Stimulated activated CD4-positive, alpha-beta T cell treated with anti-CD3 and anti-CD28 coated beads, Interleukin-12 subunit alpha, Interleukin-12 subunit beta, amount 100 ng/mL, for 4 hours (primary cell): ENCODE results near the gene GNG7.
"Not testable (repeated sequence)": the region's sequence is repeated elsewhere in the genome, so short reads cannot be mapped to it uniquely, and the experiment has no call there.

Experiments used
- DNase-seq: peaks from one replicate; pipeline ENCODE4 v3.0.0-alpha.2; 2020

Gene GNG7

GRCh38 chr19:2726160-2726855, 23.8 kb upstream of the GNG7 start:
- DNase-seq, result no peak

DNA sequence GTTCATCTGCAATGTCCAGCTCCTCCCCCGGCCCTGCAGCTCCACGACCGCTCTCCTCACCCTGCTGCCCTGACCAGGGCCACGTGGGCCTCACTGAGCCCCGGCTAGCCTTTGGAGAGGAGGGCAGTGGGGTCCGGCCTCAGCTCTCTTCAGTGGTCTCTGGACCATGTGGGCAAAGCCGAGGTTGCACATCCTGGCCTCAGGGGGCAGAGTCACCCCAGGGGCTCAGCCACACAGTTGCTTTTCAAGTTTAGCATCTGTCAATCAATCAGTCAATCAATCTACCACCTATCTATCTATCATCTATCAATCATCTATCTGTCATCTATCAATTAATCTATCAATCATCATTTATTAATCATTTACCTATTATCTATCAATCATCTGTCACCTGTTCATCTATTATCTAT, 21.7 kb upstream of the GNG7 start:
- no peak for DNase-seq

DNA sequence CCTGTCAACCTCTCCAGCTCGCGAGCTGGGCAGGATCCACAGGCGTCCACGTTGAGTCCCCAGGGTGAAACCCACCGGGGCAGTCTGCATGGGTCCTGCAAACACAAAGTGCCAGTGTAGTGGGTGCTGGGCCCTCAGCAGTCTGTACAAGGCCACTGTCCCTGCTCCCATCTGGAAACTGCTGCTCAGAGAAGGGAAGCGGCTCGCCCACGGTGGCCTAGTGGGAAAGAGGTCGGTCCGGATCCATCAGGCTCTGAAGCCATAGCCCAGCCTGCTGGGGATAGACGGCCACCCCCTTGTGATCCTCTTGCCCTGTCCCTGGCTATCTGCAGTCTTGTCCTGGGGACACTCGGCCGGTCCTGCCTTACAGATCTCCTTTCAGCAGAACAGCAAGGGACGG, 21.3 kb upstream of the GNG7 start:
- DNase-seq, result no peak

DNA sequence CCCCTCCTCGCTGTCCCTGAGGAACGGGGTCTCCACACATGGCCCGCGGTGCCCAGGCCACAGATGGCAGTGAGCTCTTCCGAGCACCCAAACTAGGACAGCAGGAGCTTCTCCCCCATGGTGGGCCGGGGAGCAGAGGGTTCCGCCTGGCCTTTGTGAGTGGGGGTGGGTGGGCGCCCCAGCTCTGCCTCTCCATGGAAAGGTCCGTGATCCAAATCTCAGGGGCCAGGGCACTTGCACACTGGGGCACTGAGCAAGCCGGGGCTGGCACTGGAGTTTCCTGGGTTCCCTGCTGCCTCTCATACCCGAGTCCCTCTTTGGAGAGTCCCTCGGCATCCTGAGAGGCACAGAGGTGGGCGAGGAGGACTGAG, 20.8 kb upstream of the GNG7 start:
- no peak for DNase-seq

DNA sequence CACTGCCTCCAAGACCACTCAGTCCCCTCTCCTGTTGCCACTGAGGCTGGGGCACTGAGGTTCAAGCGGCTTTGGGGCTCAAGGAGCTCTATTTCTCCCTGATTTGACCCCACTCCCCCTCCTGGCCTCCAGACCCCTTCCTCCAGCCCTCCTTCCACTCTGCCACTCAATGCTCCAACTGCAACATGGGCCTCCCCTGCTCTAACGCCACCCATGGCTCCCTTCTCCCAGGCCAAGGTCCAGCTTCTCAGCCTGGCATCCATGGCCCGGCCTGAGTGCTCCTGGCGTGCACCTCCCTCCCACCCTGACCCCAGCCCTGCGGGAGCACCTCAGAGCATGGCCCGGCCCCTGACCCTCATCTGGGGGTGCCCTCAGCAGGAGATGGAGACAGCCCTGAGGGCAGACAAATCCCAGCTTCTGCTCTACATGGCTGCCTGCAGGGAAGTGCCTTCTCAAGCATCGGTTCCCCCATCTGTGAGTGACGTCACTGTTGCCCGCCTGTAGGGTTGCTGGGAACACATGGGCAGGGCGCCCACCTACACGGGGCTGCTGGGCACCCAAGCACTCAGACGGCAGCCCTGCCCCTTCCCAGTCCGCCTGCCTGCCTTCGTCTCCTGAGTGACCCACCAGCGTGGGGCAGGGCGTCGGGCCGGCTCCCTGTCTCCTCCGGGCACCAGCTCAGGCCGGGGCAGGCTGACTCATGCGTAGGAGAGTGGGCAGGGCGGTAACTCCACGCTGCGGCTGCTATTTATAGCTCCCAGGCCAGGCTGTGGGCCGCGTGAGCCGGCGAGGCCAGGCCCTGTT, 20.2 kb upstream of the GNG7 start:
- DNase-seq, result no peak

DNA sequence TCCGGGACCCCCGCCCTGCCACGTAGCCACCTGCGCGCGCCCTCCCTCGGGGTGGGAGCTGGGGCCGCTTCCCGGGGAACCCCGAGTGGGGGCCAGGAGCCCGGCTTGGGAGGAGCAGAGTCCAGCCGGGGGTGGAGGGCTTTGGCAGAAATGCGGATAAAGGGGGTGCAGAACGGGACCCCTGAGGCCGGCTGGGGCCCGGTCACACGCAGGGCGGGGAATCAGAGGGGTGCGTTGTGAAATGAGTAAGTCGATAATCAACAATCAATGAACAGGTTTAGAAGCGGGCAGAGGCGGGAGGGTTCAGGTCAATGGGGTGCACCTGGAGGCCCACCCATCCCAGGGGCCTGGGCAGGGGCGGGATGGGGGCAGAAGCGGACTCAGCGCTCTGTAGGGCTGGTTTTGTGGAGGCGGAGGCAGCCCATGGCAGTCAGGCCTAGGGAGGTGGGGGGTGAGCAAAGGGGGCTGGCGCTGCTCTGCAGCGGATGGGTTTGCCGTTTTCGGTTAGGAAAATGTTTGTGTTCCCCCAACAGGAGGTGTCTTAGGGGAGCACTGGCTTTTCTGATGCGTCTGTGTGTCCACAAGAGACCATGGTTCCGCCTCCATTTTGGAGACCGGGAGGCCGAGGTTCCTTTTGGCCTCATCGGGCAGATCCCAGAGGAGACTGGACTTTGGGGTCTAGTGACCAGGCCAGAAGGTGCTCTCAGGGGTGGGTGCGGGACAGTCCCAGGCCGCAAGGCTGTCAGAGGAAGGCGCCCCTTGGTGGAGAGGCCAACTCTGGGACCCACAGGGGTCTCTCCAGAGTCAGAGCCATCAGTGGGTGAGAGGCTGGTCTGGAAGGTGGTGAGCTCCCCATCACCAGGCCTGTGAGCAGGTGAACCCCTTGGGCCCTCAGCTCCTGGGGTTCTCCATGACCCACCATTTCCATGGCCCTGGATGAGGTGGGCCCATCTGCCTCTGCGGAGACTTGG, 19.4 kb upstream of the GNG7 start:
- no peak for DNase-seq

DNA sequence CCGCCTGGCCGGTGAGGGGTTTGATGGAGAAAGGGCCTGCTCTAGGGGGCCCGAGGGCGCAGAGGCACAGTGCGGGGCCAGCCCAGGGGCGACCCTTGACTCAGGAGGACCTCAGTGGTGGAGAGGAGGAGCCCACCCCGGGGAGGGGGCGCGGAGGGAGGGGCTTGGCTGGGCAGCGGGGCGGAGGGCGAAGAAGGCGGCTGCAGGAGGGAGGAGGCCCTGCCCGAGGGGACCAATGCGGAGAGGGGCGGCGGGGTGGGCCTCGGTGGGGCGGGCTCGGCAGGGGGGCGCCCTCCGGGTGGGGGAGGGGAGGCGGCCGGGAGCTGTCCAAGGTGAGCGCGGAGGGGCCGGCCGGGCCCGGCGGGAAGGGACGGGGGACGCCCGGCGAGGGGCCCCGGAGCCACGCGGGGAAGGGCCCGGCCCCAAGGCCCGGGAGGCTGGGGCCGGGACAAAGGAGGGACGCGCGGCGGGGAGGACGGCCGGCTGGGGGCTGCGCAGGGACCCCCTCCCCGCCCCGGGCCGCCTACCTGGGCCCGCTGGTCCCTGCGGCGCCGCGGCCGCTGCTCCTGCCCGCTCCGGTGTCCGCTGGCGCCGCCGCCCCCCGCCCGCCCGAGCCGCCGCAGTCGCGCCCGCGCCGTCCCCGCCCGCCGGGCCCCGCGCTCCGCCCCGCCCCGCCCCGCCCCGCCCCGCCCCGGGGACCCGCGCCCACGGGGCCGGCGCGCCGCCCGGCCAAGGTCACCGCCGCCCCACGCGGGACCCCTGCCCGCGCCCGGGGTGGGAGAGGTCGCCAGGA, 18.5 kb upstream of the GNG7 start, which contains the start of gene DIRAS1:
DIRAS1 (minus strand) TSS at position 596 of the 793 bp plus-strand sequence. CDS start 3,566 bp downstream, outside the sequence.
- no peak for DNase-seq

- no peak for DNase-seq
These were observed 17.7 kb upstream of the GNG7 start for GRCh38 chr19:2719920-2720776.

- no peak for DNase-seq
These were observed 16.8 kb upstream of the GNG7 start for GRCh38 chr19:2719232-2719735.

GRCh38 chr19:2717638-2718541, 15.4 kb upstream of the GNG7 start:
- no peak for DNase-seq

GRCh38 chr19:2716722-2717637, 14.5 kb upstream of the GNG7 start:
- no peak for DNase-seq

DNA sequence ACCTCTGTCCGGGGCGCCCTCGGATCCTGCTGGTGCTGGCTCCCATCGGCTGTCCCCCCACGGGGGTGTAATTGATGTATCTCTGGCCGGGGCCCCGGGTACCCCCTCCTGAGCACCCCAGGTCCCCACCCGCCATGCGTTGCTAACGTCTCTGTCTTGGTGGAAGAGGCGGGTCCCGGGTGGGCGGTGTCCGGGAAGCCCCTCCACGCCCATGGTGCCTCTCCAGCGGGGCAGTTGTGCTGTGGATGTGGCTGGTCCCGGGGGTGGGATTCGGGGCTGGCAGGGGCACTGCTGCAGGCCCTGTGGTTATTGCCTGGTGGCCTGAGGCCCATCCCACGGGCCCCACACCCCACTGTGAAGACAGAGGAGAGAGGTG, 13.8 kb upstream of the GNG7 start:
- DNase-seq, result no peak

- DNase-seq, result no peak
These were observed 13.2 kb upstream of the GNG7 start for GRCh38 chr19:2715470-2716274.

- DNase-seq, result no peak
These were observed 12.2 kb upstream of the GNG7 start for GRCh38 chr19:2714531-2715269.

- DNase-seq, result not testable (repeated sequence)
These were observed 11.6 kb upstream of the GNG7 start for GRCh38 chr19:2714102-2714501.

DNA sequence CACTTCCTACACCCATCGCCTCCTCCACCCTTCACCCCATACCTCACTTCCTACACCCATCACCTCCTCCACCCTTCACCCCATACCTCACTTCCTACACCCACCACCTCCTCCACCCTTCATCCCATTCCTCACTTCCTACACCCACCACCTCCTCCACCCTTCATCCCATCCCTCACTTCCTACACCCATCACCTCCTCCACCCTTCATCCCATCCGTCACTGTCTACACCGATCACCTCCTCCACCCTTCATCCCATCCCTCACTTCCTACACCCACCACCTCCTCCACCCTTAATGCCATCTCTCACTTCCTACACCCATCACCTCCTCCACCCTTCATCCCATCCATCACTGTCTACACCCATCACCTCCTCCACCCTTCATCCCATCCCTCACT, 10.7 kb upstream of the GNG7 start:
- DNase-seq, result not testable (repeated sequence)

GRCh38 chr19:2711875-2712205, 9.3 kb upstream of the GNG7 start:
- no peak for DNase-seq
